Epithelial cell of proximal tubule (primary cell): ENCODE results near the gene ECM2. TPM values are rescaled to one million over a fixed set of nuclear protein-coding genes. Genes with fewer than 3 reads are reported as not detected.

Experiments
- DNase-seq: peaks from one replicate; pipeline ENCODE4 v3.0.0-alpha.2; 2011; ENCODE audit warnings: low read depth
- H3K4me3 ChIP-seq: 2 replicates; pipeline ENCODE4 v1.5.1; 2011; ENCODE audit warnings: low read depth, mild to moderate bottlenecking, low read length
- total RNA-seq: library from RNA; depleted of rRNA; stranded (reverse); fragments of >200 nt; gene quantifications from 2 replicates; pipeline ENCODE4 v1.2.3, GENCODE V29; 2015
- TF ChIP-seq, protein P1 (sequence below): conservative IDR thresholded peaks from 2 replicates; pipeline ENCODE4 v1.5.1; 2012; ENCODE audit warnings: low read depth, mild to moderate bottlenecking, low read length

ECM2 gene
- total RNA-seq, 1 donor from 2014 or later, result not detected

DNA sequence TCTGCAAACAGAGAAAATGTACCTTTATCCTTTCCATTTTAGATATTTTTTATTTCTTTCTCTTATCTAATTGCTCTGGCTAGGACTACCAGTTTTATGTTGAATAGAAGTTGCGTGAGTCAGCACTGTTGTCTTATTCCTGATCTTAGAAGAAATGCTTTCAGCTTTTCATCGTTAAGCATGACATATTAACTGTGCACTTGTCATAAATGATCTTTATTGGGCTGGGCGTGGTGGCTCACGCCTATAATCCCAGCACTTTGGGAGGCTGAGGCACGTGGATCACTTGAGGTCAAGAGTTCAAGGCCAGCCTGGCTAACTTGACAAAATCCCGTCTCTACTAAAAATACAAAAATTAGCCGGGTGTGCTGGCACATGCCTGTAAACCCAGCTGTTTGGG, 8.2 kb upstream of the ECM2 start:
- H3K4me3 ChIP-seq, result no peak overlapping the region
- no peak for DNase-seq
- TF ChIP-seq, protein P1, sequence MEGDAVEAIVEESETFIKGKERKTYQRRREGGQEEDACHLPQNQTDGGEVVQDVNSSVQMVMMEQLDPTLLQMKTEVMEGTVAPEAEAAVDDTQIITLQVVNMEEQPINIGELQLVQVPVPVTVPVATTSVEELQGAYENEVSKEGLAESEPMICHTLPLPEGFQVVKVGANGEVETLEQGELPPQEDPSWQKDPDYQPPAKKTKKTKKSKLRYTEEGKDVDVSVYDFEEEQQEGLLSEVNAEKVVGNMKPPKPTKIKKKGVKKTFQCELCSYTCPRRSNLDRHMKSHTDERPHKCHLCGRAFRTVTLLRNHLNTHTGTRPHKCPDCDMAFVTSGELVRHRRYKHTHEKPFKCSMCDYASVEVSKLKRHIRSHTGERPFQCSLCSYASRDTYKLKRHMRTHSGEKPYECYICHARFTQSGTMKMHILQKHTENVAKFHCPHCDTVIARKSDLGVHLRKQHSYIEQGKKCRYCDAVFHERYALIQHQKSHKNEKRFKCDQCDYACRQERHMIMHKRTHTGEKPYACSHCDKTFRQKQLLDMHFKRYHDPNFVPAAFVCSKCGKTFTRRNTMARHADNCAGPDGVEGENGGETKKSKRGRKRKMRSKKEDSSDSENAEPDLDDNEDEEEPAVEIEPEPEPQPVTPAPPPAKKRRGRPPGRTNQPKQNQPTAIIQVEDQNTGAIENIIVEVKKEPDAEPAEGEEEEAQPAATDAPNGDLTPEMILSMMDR, result no peak

- DNase-seq, result no peak
- TF ChIP-seq, protein P1, result no peak
- H3K4me3 ChIP-seq, result no peak overlapping the region
These were observed 2.8 kb upstream of the ECM2 start for GRCh38 chr9:92538541-92538940.

GRCh38 chr9:92534674-92535073, 1.1 kb downstream of the ECM2 start:
- DNase-seq, result no peak
- no peak overlapping the region for H3K4me3 ChIP-seq
- TF ChIP-seq, protein P1, result no peak

DNA sequence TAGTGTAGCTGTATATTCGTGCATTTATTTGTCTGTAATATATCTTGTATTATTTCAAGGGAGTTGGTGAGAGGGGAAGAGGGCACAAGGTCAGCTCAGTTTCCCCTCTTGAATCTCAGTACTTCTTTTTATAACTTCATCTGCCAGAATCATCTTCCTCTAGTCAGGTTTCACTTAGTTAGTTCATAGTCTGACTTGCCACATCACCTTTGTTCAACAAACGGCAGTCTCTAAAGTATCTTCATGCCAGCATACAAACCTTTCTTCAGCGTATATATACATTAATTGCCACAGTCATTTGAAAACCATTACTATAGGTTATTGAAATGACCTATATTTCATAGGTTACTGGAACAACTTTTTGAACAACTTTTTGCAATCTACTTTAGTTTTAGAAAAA, 1.6 kb downstream of the ECM2 start:
- no peak for DNase-seq
- TF ChIP-seq, protein P1, result no peak
- H3K4me3 ChIP-seq, result no peak overlapping the region

DNA sequence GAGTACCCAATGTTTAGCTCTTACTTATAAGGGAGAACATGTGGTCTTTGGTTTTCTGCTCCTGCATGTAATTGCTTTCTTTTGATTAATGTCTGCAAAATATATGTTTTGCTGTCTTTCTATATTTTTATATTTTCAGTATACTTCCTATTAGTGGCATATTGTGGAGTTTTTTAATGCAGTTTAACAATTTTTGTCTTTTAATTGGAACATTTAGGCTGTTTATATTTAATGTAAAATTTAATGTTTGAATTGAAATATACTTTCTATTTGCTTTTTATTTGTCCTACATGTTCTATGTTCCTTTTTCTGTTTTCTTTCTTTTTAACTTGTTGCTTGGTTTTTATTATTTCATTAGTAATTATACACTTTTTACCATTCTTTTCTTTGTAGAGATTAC, 4.9 kb downstream of the ECM2 start:
- no peak for DNase-seq
- TF ChIP-seq, protein P1, result no peak

GRCh38 chr9:92529124-92529523, 6.7 kb downstream of the ECM2 start:
- no peak overlapping the region for H3K4me3 ChIP-seq
- TF ChIP-seq, protein P1, result no peak
- no peak for DNase-seq

More for the DNA sequence above, 4.9 kb downstream of the ECM2 start:
- no peak overlapping the region for H3K4me3 ChIP-seq

DNA sequence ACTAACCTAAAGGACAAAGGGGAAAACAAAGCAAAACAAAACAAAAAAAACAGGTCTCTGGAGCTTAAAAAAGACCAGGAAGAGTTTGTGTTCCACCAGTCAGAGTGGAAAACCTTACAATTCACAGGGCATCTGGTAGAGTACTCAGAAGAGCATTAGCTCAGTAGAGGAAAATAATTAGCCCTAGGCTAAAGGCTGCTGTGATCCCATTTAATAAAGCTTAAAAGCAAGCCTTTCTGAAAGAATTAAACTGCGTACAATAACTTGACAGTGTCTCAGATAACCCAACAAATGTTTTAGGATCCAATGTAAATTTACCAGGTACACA, 7.3 kb downstream of the ECM2 start:
- H3K4me3 ChIP-seq, result no peak overlapping the region
- no peak for DNase-seq
- TF ChIP-seq, protein P1, result no peak
